ENCODE data around the gene NUDT3. TPM values are rescaled to one million over a fixed set of nuclear protein-coding genes. Genes with fewer than 3 reads are reported as not detected.
"Not testable (repeated sequence)": the region's sequence is repeated elsewhere in the genome, so short reads cannot be mapped to it uniquely, and the experiment has no call there.

Gene NUDT3
- polyA plus RNA-seq, 1 donor: 29.6 TPM

DNA sequence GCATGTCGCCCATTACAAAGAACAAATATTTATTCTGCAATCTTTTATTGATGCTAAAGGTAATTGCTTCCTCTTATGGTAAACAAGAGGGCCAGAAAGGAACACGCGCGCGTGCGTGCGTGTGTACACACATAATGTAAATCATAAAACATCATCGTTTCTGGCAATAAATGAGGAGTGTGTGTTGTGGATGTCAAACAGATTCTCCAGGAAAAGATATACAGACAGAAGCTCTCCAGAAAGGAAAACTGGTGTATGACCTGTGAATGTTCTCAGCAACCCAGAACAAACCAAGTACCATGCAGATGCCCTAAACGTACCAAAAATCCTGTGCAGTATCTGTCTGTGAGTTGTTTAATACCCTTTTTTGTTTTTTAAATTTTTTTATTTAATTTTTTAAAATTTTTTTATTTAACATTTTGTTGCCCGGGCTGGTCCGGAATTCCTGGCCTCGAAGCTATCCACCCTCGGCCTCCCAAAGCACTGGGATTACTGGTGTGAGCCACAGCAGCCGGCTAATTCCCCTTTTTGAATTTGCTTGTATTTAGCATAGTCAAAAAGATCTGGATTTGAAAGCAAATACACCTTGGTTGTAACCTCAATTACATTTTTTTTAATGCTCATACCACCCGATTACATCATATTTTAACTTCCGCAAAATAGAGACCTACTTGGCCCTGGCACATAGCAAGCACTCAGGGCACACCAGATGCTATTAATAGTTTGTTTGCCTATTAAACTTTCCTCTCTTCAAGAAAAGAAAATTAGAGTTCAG is 909 bp upstream of the NUDT3 start:
- no peak for DNase-seq (ENCODE audit: low read depth)

DNA sequence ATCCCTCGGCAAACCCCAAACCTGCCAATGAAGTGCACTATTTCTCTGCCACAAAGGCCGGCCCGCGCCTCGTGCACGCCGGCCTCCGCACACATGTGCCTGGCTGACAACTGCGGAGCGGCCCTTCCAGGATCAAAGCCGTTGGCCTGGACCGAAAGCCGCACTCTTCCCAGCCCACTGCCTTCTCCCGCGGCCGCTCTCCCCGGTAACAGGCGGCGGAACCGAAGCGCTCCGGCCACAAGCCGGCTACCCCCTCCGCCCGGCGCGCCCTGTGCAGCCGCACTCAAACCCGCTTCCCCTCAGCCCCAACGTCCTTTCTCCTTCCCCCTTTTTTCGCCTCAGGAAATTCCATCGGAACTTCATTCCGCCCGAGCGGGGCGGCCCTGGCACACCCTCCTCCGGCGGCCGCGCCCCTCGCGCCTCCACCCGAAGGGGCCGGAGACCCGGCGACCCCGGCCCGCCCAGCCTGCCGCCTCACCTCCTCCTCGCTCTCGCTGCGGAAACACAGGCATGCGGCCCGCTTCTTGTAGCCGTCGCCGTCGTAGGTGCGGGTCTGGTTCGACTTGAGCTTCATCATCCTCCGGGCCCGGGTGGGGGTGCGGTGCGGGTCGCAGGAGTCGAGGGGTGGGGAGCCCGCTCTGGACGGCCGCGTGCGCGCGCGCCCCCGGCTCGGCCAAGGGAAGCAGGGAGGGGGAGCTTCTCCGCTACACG is 528 bp downstream of the NUDT3 start:
- no peak for DNase-seq (ENCODE audit: low read depth)

DNA sequence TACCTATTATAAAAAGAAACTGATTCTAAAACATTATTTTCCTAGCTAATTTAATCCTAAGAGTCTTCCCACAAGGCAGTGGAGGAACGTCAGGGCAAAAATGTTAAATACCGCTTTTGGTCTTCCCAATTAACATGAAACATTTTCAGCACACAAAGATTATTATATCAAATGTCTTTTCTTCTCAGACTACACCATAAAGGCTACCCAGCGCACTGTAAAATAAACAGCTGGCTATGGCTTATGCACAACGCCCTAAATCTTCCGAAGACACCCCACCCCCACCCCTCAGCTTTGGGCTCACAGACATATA is 1.0 kb downstream of the NUDT3 start:
- DNase-seq (ENCODE audit: low read depth): no peak

DNA sequence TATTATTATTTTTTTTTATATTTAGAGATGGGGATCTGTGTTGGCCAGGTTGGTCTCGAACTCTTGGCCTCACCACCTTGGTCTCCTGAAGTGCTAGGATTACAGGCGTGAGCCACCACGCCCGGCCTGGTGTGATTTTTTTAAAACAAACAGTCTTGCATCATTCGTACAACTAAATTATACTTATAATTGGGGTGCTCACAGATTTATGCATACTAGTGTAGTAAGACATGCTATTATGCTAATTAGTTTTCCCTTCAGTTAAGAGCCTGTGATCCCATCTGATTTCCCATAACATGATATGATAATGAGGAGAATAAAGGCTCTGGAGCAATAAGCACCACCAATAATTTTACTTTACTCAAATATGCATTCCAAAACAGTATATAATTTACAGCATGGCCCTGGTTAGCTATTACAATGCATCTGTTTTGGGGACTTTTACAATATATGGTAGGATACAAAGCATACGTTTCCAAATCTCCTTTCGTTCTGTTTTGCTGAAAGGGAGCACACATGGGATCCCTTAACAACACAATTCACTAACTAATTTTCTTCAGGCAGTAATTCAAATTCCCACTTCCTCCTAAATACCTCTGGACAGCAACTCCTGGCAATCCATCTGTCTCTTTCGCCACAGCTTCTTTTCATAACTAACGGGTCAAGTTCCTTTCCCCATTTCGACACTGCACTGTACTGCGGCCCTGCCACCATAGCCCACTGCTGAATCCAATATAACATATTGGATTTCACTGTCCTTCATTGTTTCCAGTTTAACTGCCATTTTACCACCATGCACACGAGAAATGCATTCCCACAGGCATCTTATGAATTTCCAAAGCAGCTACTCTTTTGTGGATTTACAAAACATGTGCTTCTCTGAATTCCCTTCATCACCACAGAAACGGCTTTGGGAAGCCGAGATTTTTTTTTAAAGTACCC is 1.7 kb downstream of the NUDT3 start:
- no peak for DNase-seq (ENCODE audit: low read depth)

DNA sequence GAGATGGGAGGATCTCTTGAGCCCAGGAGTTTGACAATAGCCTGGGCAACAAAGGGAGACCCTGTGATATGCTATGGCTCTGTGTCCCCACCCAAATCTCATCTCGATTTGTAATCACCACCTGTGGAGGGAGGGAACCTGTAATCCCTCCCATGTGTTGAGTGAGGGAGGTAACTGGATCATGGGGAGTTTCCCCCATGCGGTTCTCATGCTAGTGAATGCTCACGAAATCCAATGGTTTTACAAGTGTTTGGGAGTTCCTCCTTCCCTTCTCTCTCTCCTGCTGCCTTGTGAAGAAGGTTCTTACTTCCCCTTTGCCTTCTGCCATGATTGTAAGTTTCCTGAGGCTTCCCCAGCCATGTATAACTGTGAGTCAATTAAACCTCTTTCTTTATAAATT is 3.4 kb downstream of the NUDT3 start:
- DNase-seq (ENCODE audit: low read depth): no peak

DNA sequence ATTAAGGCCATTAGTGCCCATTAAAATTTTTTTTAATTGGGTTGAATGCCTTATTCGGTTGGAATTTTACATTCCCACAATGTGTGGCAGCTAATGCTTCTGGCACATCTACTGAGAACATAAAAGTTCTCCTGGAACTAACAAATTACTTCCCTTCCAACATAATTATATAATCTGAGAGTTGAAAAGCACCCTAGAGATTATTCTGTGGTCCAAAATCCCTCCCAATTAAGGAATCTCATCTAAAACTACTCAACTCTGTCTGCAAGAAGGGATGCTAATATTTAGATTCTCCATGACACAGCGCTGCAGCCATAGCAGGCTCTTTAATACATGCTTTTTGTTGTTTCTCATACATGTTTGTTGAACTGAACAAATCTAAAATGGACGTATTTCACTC is 4.0 kb downstream of the NUDT3 start:
- DNase-seq (ENCODE audit: low read depth): no peak

- DNase-seq (ENCODE audit: low read depth): no peak
Observed at GRCh38 chr6:34386316-34387137, 5.9 kb downstream of the NUDT3 start.

DNA sequence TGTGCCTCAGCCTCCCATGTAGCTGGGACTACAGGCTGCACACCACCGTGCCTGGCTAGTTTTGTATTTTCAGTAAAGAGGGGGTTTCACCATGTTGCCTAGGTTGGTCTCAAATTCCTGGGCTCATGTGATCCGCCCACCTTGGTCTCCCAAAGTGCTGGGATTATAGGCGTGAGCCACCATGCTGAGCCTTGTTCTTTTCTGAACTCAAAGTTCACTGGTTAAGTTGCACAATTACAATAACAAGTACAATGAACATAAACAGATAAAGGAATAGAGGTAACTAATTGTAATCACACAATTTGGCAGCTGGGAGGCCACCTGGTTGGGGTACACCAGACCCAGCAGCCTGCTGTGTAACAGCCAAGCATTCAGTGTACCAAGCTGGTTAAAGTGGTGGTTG is 6.7 kb downstream of the NUDT3 start:
- DNase-seq (ENCODE audit: low read depth): no peak

DNA sequence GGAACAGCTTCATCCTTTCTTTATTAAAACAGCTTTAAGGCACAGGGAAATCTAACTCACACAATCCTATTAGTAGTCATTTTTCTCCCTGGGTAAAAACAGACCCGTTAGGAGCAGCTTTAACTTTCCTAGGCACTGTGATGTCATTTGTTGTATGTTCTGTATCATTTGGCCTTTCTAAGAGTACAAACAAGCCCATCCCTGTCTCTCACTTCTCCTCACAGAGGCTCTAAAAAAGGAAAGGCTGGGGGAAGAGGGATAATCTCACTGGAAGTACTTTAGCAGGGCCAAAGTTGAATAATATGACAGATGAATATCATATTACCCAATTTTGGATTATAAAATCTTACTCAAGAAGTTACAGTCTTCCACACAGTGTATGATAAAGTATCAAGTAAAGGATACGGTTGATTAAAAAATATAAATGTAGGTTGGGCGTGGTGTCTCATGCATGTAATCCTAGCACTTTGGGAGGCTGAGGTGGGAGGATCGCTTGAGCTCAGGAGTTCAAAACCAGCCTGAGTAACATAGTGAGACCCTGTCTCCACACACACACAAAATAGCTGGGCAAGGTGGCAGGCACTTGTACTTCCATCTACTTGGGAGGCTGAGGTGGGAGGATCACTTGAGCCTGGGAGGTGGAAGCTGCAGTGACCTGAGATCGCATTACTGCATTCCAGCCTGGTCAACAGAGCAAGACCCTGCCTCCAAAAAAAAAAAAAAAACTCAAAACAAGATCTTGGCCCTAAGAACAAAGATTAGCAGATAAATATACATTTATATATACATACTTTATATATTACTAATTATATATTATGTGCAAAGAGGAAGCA is 7.9 kb downstream of the NUDT3 start:
- no peak for DNase-seq (ENCODE audit: low read depth)

DNA sequence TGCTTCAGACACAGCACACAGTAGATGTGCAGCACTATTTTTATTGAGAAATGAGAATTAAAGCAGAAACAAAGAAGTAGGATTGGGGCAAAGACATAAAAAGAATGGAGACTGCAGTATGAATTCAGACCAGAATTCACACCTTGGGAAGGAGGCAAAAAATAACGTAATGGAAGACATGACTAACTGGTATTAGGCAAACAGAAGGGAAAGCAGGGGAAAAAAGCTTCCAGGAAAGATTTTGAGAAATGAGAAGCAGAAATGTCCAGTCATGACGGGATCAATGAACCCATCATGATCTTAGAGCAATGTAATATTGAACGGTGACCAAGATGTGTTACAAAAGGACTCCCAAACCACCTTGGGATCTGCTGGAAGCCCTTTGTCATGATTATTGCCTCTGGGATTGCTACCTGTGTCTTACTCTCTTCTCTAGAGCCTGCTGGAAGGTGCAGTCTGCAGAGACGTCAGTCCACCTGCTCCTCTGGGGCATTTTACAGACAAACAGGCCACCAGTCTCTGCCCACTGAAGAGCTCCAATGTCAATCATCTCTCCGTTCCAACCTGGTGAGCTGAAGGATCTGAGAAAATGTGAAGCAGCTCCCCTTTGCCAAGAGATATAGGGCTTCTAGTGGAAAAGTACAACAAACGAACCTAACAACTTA is 8.7 kb downstream of the NUDT3 start:
- DNase-seq (ENCODE audit: low read depth): no peak

DNA sequence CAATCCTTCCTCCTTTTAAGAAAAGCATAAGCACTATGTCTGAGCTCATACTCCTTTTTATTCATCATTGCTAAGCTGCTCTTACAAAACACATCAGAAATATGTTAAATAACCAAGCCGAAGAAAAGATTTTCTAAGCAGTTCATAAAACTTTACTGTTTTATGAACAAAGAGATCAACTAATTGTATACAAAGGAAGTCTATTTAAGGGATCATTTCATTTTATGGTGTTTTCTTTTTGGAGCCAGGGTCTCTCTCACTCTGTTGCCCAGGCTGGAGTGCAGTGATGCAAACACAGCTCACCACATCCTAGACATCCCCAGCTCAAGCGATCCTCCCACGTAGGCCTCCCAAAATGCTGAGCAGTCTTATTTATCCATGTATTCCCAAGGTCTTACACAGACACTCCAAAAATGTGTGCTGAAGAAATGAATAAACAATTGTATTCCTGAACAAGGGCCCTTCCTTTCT is 9.3 kb downstream of the NUDT3 start:
- no peak for DNase-seq (ENCODE audit: low read depth)

DNA sequence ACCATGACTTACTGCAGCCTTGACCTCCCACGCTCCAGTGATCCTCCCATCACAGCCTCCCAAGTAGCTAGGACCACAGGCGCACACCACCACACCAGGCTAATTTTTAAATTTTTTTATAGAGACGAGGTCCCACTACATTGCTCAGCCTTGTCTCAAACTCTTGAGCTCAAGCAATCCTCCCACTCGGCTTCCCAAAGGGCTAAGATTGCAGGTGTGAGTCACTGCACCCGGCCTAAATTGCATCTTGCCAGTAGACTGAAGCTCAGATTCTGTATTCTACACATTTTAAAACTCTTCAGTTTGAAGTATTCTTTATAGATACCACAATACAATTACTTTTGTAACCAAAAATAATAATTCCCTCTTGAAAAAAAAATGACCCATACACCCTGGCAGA is 11.4 kb downstream of the NUDT3 start:
- DNase-seq (ENCODE audit: low read depth): no peak

GRCh38 chr6:34378470-34378869 is 14.0 kb downstream of the NUDT3 start:
- DNase-seq (ENCODE audit: low read depth): no peak

DNA sequence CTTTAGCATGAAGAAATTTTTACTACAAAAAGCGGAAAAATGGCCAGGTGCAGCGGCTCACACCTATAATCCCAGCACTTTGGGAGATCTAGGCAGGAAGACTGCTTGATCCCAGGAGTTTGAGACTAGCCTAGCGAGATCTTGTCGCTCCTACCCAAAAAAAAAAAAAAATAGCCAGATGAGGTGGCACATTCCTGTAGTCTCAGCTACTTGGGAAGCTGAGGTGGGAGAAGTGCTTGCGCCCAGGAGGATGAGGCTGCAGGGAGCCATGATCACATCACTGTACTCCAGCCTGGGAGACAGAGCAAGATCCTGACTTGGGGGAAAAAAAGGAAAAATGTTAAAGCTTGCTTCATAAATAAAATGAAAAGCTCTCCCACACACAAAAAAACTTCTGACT is 14.5 kb downstream of the NUDT3 start:
- DNase-seq (ENCODE audit: low read depth): no peak

- DNase-seq (ENCODE audit: low read depth): not testable (repeated sequence)
Observed at GRCh38 chr6:34377571-34377970, 14.9 kb downstream of the NUDT3 start.

DNA sequence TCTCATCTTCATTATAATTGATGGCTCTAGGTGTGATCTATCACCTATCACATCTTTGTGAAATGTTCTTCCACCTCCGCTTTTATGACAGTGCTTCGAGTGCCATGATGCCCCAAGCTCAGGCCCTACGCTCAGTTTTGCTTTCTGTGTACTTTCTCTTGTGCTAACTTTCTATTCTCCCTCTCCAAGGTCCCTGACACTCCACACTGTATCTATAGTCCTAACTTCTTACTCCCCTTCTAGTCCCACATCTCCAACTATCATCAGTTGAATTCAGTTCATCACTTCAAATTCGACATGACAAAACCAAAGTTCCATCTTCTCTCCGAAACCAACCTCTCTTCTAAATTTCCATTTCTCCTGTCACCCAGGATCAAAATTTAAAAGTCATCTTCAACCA is 16.6 kb downstream of the NUDT3 start:
- DNase-seq (ENCODE audit: low read depth): no peak

GRCh38 chr6:34374508-34374907 is 18.0 kb downstream of the NUDT3 start:
- no peak for DNase-seq (ENCODE audit: low read depth)

- DNase-seq (ENCODE audit: low read depth): no peak
Observed at GRCh38 chr6:34374069-34374468, 18.4 kb downstream of the NUDT3 start.

DNA sequence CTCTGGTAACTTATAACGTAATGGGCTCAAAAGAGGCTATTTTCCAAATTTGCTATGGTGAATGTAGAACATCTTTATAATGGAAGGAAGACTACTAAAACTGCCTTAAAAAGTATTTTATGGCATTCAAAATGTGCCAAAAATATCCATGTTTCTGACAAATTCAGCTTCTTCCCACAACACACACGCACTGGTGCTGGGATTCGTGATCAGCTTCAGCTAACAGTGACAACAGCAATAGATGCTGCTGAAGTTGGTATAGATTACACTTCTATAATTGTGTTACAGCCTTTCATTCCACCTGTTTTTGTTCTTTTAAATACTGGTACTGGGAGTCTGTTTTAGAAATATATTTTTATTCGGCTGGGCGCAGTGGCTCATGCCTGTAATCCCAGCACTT is 19.0 kb downstream of the NUDT3 start:
- no peak for DNase-seq (ENCODE audit: low read depth)

DNA sequence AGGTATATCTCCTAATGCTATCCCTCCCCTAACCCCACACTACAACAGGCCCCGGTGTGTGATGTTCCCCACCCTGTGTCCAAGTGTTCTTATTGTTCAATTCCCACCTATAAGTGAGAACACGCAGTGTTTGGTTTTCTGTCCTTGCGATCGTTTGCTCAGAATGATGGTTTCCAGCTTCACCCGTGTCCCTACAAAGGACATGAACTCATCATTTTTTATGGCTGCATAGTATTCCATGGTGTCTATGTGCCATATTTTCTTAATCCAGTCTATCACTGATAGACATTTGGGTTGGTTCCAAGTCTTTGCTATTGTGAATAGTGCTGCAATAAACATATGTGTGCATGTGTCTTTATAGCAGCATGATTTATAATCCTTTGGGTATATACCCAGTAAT is 20.6 kb downstream of the NUDT3 start:
- not testable (repeated sequence) for DNase-seq (ENCODE audit: low read depth)

All from forelimb muscle (tissue), 1 donor.